ENCODE data around the gene CD48. TPM values are rescaled to one million over a fixed set of nuclear protein-coding genes. Genes with fewer than 3 reads are reported as not detected.

The CD48 gene
- total RNA-seq, 1 donor from 2014 or later, result not detected

- no peaks in the 10 kb centered on the region for H3K4me1 Mint-ChIP-seq (ENCODE audit: low read depth)
These were observed 30.2 kb upstream of the CD48 start for GRCh38 chr1:160741612-160742348.

GRCh38 chr1:160741092-160741501 lies 29.5 kb upstream of the CD48 start:
- TF ChIP-seq, protein P1, sequence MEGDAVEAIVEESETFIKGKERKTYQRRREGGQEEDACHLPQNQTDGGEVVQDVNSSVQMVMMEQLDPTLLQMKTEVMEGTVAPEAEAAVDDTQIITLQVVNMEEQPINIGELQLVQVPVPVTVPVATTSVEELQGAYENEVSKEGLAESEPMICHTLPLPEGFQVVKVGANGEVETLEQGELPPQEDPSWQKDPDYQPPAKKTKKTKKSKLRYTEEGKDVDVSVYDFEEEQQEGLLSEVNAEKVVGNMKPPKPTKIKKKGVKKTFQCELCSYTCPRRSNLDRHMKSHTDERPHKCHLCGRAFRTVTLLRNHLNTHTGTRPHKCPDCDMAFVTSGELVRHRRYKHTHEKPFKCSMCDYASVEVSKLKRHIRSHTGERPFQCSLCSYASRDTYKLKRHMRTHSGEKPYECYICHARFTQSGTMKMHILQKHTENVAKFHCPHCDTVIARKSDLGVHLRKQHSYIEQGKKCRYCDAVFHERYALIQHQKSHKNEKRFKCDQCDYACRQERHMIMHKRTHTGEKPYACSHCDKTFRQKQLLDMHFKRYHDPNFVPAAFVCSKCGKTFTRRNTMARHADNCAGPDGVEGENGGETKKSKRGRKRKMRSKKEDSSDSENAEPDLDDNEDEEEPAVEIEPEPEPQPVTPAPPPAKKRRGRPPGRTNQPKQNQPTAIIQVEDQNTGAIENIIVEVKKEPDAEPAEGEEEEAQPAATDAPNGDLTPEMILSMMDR (IDR thresholded peaks at IDR 0.05; ENCODE audit: unreplicated experiment), result no peak
- Mint-ChIP-seq H3K4me3 (ENCODE audit: low read depth) (no peak overlapping the region), H3K36me3 (ENCODE audit: insufficient read depth) (no peaks in the 10 kb centered on the region), H3K27me3 (no peaks in the 10 kb centered on the region), H3K9me3 (ENCODE audit: low read depth) (peaks cover 5% of the 10 kb centered on the region), H3K27ac (peak overlapping the region; percentile 59), H3K4me1 (ENCODE audit: low read depth) (no peaks in the 10 kb centered on the region)
- no peak for DNase-seq (ENCODE audit: low spot score, unreplicated experiment)

More at GRCh38 chr1:160741612-160742348, 30.2 kb upstream of the CD48 start:
- no peak for DNase-seq (ENCODE audit: low spot score, unreplicated experiment)
- Mint-ChIP-seq H3K36me3 (ENCODE audit: insufficient read depth) (no peaks in the 10 kb centered on the region), H3K4me3 (ENCODE audit: low read depth) (no peak overlapping the region), H3K27me3 (no peaks in the 10 kb centered on the region), H3K9me3 (ENCODE audit: low read depth) (peaks cover 4% of the 10 kb centered on the region), H3K27ac (no peak overlapping the region)
- TF ChIP-seq, protein P1 (IDR thresholded peaks at IDR 0.05; ENCODE audit: unreplicated experiment), result no peak

DNA sequence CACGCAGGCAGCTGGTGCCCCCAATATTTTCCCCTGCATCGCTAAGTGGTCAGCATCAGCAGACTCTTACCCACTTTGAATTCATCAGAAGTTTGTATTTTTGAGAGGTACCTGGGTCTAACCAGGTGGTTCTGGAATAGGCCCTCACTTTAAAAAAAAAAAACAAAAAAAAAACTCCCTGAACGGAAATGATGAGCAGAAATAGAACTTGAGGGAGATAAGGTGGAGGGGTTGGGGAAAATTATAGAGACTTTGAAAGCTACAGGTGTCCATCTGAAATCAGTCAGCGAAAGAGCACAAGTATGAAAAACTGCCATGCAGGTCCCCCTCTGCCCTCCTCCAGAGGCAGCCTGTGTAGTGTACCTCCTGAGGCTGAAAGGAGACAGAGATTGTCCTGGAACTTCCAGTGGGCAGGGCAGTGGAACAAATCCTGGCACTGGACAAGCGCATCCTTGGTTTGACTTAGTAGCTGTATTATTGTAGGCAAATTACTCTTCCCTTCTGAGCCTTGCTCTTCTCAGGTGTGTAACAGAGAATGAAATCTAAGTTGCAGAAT lies 28.6 kb upstream of the CD48 start:
- Mint-ChIP-seq H3K4me3 (ENCODE audit: low read depth) (no peak overlapping the region), H3K36me3 (ENCODE audit: insufficient read depth) (no peaks in the 10 kb centered on the region)

DNA sequence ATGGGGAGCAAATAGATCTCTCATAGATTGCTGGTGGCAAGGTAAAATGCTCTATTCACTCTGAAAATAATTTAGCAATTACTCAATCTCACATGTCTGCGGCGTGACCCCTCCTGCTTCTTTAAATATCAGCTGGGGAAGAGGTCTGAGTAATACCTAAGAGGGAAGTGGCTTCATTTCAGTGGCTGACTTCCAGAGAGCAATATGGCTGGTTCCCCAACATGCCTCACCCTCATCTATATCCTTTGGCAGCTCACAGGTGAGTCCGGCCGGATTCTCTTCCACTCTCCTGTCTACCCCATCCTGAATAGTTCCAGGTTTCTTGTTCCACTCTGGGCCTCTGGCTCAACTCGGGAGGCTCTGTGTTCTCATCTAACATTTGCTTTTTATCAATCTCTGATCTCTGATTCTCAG lies 27.5 kb upstream of the CD48 start, which contains the start of gene SLAMF7:
TSS of gene SLAMF7 (plus strand) at position 150 of the 414 bp plus-strand sequence. CDS start at position 205, 55 bp downstream.
- no peaks in the 10 kb centered on the region for H3K4me1 Mint-ChIP-seq (ENCODE audit: low read depth)
- no peaks in the 10 kb centered on the region for H3K27me3 Mint-ChIP-seq
- peaks cover 21% of the 10 kb centered on the region for H3K9me3 Mint-ChIP-seq (ENCODE audit: low read depth)
- no peak within 1 kb of the TSS for H3K4me3 Mint-ChIP-seq (ENCODE audit: low read depth)
- H3K27ac Mint-ChIP-seq, result no peak within 1 kb of the TSS
- TF ChIP-seq, protein P1 (IDR thresholded peaks at IDR 0.05; ENCODE audit: unreplicated experiment), result no peak
- no peak for DNase-seq (ENCODE audit: low spot score, unreplicated experiment)
- H3K36me3 Mint-ChIP-seq (ENCODE audit: insufficient read depth), result no peaks in the 10 kb centered on the region

More for the DNA sequence above, 28.6 kb upstream of the CD48 start:
- no peaks in the 10 kb centered on the region for H3K4me1 Mint-ChIP-seq (ENCODE audit: low read depth)
- H3K9me3 Mint-ChIP-seq (ENCODE audit: low read depth), result peaks cover 10% of the 10 kb centered on the region
- no peak overlapping the region for H3K27ac Mint-ChIP-seq
- H3K27me3 Mint-ChIP-seq, result no peaks in the 10 kb centered on the region
- TF ChIP-seq, protein P1 (IDR thresholded peaks at IDR 0.05; ENCODE audit: unreplicated experiment), result no peak
- DNase-seq (ENCODE audit: low spot score, unreplicated experiment), result no peak

- H3K4me3 Mint-ChIP-seq (ENCODE audit: low read depth), result no peak overlapping the region
- no peaks in the 10 kb centered on the region for H3K4me1 Mint-ChIP-seq (ENCODE audit: low read depth)
- no peaks in the 10 kb centered on the region for H3K36me3 Mint-ChIP-seq (ENCODE audit: insufficient read depth)
- H3K9me3 Mint-ChIP-seq (ENCODE audit: low read depth), result peaks cover 22% of the 10 kb centered on the region
- TF ChIP-seq, protein P1 (IDR thresholded peaks at IDR 0.05; ENCODE audit: unreplicated experiment), result no peak
- no peaks in the 10 kb centered on the region for H3K27me3 Mint-ChIP-seq
- DNase-seq (ENCODE audit: low spot score, unreplicated experiment), result no peak
- no peak overlapping the region for H3K27ac Mint-ChIP-seq
These were observed 26.6 kb upstream of the CD48 start for GRCh38 chr1:160738271-160738670.

All from progenitor cell of endocrine pancreas (in vitro differentiated cells).